K562 (cell line): ENCODE data around the gene HMGA1. TPM values are rescaled to one million over a fixed set of nuclear protein-coding genes. Genes with fewer than 3 reads are reported as not detected.

Experiments
- KDM4B ChIP-seq, 2 experiments: fragments of 450-650 bp in 1 of 2; sonication (generic) in 1 of 2; IDR thresholded peaks; 2 replicates each; pipeline ENCODE4 v1.6.1; 2016 to 2017; ENCODE audit warnings: borderline replicate concordance in 2 of 2, antibody characterized with exemption in 1 of 2, low read depth in 1 of 2, mild to moderate bottlenecking in 1 of 2
- MECOM ChIP-seq: fragments of 250-450 bp; sonication (Bioruptor Pico); IDR thresholded peaks from 2 replicates; pipeline ENCODE4 v1.8.0; 2022; ENCODE audit warnings: inconsistent platforms
- MYNN ChIP-seq, 2 experiments: sonication (generic); formaldehyde crosslinking in 1 of 2; IDR thresholded peaks; 2 replicates each; pipeline versions ENCODE4 v1.5.0 to v1.6.1; 2016 to 2020; ENCODE audit warnings: antibody characterized with exemption in 1 of 2, missing genetic modification reagents in 1 of 2
- PML ChIP-seq: IDR thresholded peaks from 2 replicates; pipeline ENCODE4 v1.6.1; 2012; ENCODE audit warnings: low read length, inconsistent platforms
- PTRF ChIP-seq: fragments of 450-650 bp; IDR thresholded peaks from 2 replicates; pipeline ENCODE4 v1.6.1; 2016; ENCODE audit warnings: mild to moderate bottlenecking, missing genetic modification characterization, missing compliant biosample characterization
- RCOR1 ChIP-seq, 2 experiments: IDR thresholded peaks; 2 replicates each; pipeline ENCODE4 v1.6.1; 2012; ENCODE audit warnings: low read depth in 2 of 2, low read length in 2 of 2, borderline replicate concordance in 1 of 2, improper control_type of control experiment in 1 of 2
- TCF7 ChIP-seq: sonication (generic); IDR thresholded peaks from 2 replicates; pipeline ENCODE4 v1.6.1; 2016; ENCODE audit warnings: antibody characterized with exemption, borderline replicate concordance
- polyA plus RNA-seq, 8 experiments: library from polyadenylated mRNA; depleted of rRNA in 4 of 8; stranded (reverse) in 5 of 8; unstranded in 3 of 8; fragments of >200 nt; fragmentation: Nextera tagmentation in 2 of 8; fragmentation: Illumina TruSeq in 1 of 8; extraction: Ambion mirVana in 2 of 8; extraction: Trizol in 1 of 8; gene quantifications; 2 replicates each; pipeline versions ENCODE4 v1.2.1 to v1.2.3, GENCODE V29; 2011 to 2014; ENCODE audit warnings: inconsistent platforms in 1 of 8, missing spikeins in 1 of 8
- total RNA-seq, 7 experiments: library from RNA; depleted of rRNA in 6 of 7; stranded (reverse); fragments of >200 nt in 6 of 7; fragmentation: Illumina TruSeq in 2 of 7; extraction: Trizol in 2 of 7; gene quantifications; 2 replicates each; pipeline versions ENCODE4 v1.2.1 to v1.2.3, GENCODE V29; 2011 to 2021; ENCODE audit warnings: low replicate concordance in 1 of 7
- TF ChIP-seq, protein P1 (sequence below), 3 experiments: fragments of 200-800 bp in 1 of 3; fragments of 250-450 bp in 1 of 3; fragments of 450-650 bp in 1 of 3; sonication (Bioruptor Pico) in 1 of 3; sonication (Bioruptor generic) in 1 of 3; formaldehyde crosslinking in 1 of 3; IDR thresholded peaks; 2 replicates each; pipeline versions ENCODE4 v1.6.1 to v1.8.0; 2016 to 2022; ENCODE audit warnings: mild to moderate bottlenecking in 2 of 3, missing genetic modification characterization in 2 of 3, missing compliant biosample characterization in 1 of 3, moderate library complexity in 1 of 3
- TF ChIP-seq, protein P2 (sequence below): fragments of 250-450 bp; sonication (Bioruptor Pico); IDR thresholded peaks from 2 replicates; pipeline ENCODE4 v1.5.0; 2022; ENCODE audit warnings: mild to moderate bottlenecking
- TF ChIP-seq, protein P3 (sequence below): fragments of 450-650 bp; IDR thresholded peaks from 2 replicates; pipeline ENCODE4 v1.6.1; 2016; ENCODE audit warnings: mild to moderate bottlenecking
- TF ChIP-seq, protein P4 (sequence below): fragments of 250-450 bp; sonication (Bioruptor Pico); IDR thresholded peaks from 2 replicates; pipeline ENCODE4 v1.4.0; 2020; ENCODE audit warnings: mild to moderate bottlenecking, moderate library complexity
- TF ChIP-seq, protein P5 (sequence below): sonication (generic); formaldehyde crosslinking; IDR thresholded peaks from 2 replicates; pipeline ENCODE4 v1.8.0; 2022; ENCODE audit warnings: mild to moderate bottlenecking, missing genetic modification reagents

The HMGA1 gene
- total and polyA plus RNA-seq, 9 of the 15 experiments (the other 6 are each of a cell fraction or from before 2014, with no cell fraction given), result 27.8 to 1,947 (median 594) TPM

DNA sequence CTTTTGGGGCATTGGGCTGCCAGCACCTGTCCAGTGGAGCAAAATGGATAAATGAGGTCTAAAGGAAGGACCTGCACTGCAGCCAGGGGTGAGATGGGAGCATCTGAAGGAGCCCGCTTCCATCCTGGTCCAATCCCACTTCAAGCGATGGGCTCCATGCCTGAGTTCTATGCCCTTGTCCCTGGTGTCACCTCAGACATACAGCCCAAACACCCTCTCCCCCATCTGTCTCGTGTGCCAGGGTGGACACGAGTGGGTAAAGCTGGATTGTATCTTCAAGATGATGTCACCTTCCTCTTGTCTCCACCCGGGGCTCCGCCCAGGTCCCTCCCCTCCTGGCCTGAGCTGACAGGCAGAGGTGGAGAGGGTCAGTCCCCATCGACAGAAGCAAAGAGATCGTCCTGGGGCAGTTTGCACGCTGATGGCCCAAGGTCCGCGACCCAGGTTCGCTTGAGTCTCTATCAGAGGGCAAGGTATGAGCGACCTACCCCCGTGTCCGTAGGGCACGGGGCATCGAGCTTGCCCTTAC lies 11.6 kb downstream of the HMGA1 start (continued):
- TF ChIP-seq, protein P1, sequence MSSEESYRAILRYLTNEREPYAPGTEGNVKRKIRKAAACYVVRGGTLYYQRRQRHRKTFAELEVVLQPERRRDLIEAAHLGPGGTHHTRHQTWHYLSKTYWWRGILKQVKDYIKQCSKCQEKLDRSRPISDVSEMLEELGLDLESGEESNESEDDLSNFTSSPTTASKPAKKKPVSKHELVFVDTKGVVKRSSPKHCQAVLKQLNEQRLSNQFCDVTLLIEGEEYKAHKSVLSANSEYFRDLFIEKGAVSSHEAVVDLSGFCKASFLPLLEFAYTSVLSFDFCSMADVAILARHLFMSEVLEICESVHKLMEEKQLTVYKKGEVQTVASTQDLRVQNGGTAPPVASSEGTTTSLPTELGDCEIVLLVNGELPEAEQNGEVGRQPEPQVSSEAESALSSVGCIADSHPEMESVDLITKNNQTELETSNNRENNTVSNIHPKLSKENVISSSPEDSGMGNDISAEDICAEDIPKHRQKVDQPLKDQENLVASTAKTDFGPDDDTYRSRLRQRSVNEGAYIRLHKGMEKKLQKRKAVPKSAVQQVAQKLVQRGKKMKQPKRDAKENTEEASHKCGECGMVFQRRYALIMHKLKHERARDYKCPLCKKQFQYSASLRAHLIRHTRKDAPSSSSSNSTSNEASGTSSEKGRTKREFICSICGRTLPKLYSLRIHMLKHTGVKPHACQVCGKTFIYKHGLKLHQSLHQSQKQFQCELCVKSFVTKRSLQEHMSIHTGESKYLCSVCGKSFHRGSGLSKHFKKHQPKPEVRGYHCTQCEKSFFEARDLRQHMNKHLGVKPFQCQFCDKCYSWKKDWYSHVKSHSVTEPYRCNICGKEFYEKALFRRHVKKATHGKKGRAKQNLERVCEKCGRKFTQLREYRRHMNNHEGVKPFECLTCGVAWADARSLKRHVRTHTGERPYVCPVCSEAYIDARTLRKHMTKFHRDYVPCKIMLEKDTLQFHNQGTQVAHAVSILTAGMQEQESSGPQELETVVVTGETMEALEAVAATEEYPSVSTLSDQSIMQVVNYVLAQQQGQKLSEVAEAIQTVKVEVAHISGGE (CRISPR knock-in tag; IDR thresholded peaks at IDR 0.05), result peak in 1 of 3 experiments; percentile 12; a peak in 1 of 6 replicates
- 0 out of 4 replicates have a peak, but pooled peaks of 1 of the 2 experiments have one; percentile 1 for TF ChIP-seq RCOR1 (IDR thresholded peaks at IDR 0.05; ENCODE audit: borderline replicate concordance in 1 of 2, low read depth in 2 of 2, low read length in 2 of 2)
- 0 out of 4 replicates have a peak, but pooled peaks of 1 of the 2 experiments have one; percentile 22 for TF ChIP-seq KDM4B (IDR thresholded peaks at IDR 0.05; ENCODE audit: borderline replicate concordance in 2 of 2, low read depth in 1 of 2)
- TF ChIP-seq PML, result peak; percentile 76; the same call in 1 of the 2 replicates
- no peak for TF ChIP-seq MECOM (CRISPR knock-in tag)
- 0 out of 2 replicates have a peak, but pooled peaks have one; percentile 1 for TF ChIP-seq MYNN (IDR thresholded peaks at IDR 0.05)
- no peak for TF ChIP-seq MYNN (CRISPR knock-in tag; IDR thresholded peaks at IDR 0.05)
- TF ChIP-seq, protein P2, sequence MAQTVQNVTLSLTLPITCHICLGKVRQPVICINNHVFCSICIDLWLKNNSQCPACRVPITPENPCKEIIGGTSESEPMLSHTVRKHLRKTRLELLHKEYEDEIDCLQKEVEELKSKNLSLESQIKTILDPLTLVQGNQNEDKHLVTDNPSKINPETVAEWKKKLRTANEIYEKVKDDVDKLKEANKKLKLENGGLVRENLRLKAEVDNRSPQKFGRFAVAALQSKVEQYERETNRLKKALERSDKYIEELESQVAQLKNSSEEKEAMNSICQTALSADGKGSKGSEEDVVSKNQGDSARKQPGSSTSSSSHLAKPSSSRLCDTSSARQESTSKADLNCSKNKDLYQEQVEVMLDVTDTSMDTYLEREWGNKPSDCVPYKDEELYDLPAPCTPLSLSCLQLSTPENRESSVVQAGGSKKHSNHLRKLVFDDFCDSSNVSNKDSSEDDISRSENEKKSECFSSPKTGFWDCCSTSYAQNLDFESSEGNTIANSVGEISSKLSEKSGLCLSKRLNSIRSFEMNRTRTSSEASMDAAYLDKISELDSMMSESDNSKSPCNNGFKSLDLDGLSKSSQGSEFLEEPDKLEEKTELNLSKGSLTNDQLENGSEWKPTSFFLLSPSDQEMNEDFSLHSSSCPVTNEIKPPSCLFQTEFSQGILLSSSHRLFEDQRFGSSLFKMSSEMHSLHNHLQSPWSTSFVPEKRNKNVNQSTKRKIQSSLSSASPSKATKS (CRISPR knock-in tag), result no peak
- TF ChIP-seq, protein P3, sequence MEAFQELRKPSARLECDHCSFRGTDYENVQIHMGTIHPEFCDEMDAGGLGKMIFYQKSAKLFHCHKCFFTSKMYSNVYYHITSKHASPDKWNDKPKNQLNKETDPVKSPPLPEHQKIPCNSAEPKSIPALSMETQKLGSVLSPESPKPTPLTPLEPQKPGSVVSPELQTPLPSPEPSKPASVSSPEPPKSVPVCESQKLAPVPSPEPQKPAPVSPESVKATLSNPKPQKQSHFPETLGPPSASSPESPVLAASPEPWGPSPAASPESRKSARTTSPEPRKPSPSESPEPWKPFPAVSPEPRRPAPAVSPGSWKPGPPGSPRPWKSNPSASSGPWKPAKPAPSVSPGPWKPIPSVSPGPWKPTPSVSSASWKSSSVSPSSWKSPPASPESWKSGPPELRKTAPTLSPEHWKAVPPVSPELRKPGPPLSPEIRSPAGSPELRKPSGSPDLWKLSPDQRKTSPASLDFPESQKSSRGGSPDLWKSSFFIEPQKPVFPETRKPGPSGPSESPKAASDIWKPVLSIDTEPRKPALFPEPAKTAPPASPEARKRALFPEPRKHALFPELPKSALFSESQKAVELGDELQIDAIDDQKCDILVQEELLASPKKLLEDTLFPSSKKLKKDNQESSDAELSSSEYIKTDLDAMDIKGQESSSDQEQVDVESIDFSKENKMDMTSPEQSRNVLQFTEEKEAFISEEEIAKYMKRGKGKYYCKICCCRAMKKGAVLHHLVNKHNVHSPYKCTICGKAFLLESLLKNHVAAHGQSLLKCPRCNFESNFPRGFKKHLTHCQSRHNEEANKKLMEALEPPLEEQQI, result no peak
- TF ChIP-seq, protein P4, sequence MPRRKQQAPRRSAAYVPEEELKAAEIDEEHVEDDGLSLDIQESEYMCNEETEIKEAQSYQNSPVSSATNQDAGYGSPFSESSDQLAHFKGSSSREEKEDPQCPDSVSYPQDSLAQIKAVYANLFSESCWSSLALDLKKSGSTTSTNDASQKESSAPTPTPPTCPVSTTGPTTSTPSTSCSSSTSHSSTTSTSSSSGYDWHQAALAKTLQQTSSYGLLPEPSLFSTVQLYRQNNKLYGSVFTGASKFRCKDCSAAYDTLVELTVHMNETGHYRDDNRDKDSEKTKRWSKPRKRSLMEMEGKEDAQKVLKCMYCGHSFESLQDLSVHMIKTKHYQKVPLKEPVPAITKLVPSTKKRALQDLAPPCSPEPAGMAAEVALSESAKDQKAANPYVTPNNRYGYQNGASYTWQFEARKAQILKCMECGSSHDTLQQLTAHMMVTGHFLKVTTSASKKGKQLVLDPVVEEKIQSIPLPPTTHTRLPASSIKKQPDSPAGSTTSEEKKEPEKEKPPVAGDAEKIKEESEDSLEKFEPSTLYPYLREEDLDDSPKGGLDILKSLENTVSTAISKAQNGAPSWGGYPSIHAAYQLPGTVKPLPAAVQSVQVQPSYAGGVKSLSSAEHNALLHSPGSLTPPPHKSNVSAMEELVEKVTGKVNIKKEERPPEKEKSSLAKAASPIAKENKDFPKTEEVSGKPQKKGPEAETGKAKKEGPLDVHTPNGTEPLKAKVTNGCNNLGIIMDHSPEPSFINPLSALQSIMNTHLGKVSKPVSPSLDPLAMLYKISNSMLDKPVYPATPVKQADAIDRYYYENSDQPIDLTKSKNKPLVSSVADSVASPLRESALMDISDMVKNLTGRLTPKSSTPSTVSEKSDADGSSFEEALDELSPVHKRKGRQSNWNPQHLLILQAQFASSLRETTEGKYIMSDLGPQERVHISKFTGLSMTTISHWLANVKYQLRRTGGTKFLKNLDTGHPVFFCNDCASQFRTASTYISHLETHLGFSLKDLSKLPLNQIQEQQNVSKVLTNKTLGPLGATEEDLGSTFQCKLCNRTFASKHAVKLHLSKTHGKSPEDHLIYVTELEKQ (CRISPR knock-in tag), result no peak
- TF ChIP-seq, protein P5, sequence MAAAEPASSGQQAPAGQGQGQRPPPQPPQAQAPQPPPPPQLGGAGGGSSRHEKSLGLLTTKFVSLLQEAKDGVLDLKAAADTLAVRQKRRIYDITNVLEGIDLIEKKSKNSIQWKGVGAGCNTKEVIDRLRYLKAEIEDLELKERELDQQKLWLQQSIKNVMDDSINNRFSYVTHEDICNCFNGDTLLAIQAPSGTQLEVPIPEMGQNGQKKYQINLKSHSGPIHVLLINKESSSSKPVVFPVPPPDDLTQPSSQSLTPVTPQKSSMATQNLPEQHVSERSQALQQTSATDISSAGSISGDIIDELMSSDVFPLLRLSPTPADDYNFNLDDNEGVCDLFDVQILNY (CRISPR knock-in tag), result no peak
- no peak for TF ChIP-seq PTRF (tag)
- TF ChIP-seq TCF7, result no peak; the same call in 1 of the 2 replicates
